ENCODE data around the gene GOLGA6L2. TPM values are rescaled to one million over a fixed set of nuclear protein-coding genes. Genes with fewer than 3 reads are reported as not detected.
"Not testable (repeated sequence)": the region's sequence is repeated elsewhere in the genome, so short reads cannot be mapped to it uniquely, and the experiment has no call there.

The GOLGA6L2 gene
- total RNA-seq, 4 donors from 2014 or later = not detected

- no peak for DNase-seq
- H3K9me3 ChIP-seq = no peaks in the 10 kb centered on the region
- H3K4me3 ChIP-seq = no peak overlapping the region
- TF ChIP-seq CTCF (IDR thresholded peaks at IDR 0.05) (no peak), POLR2A (IDR thresholded peaks at IDR 0.05) (no peak)
- H3K27me3 ChIP-seq = no peaks in the 10 kb centered on the region
- no peak overlapping the region for H3K27ac ChIP-seq
- no peaks in the 10 kb centered on the region for H3K36me3 ChIP-seq
- no peaks in the 10 kb centered on the region for H3K4me1 ChIP-seq
These were observed 30.4 kb downstream of the GOLGA6L2 start for GRCh38 chr15:23416349-23417276.

DNA sequence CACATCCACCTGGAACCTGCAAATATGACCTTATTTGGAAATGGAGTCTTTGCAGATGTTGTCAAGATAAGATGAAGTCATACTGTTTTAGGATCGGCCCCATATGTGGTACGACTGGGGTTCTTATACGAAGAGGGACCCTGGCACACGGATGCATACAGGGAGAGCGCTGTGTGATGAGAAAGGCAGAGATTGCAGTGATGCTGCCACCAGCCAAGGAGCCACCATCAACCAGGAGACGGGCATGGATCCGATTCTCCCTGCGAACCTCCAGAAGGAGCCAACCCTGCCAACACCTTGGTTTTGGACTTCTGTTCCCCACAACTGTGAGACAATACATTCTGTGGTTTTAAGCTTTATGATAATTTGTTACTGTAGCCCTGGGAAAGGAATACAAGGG is 31.2 kb downstream of the GOLGA6L2 start:
- H3K9me3 ChIP-seq, H3K27ac ChIP-seq, H3K4me3 ChIP-seq, H3K27me3 ChIP-seq, H3K4me1 ChIP-seq, H3K36me3 ChIP-seq, DNase-seq: not testable (repeated sequence)

- Histone ChIP-seq H3K9me3 (no peaks in the 10 kb centered on the region), H3K36me3 (no peaks in the 10 kb centered on the region), H3K4me3 (no peak overlapping the region), H3K4me1 (no peaks in the 10 kb centered on the region), H3K27ac (no peak overlapping the region), H3K27me3 (no peaks in the 10 kb centered on the region)
- DNase-seq = peak in 1 of 3 donors; percentile 33
- TF ChIP-seq POLR2A (IDR thresholded peaks at IDR 0.05) = no peak
- TF ChIP-seq CTCF (IDR thresholded peaks at IDR 0.05) = no peak
These were observed 31.6 kb downstream of the GOLGA6L2 start for GRCh38 chr15:23415321-23415865.

GRCh38 chr15:23412881-23413600 is 34.0 kb downstream of the GOLGA6L2 start:
- H3K9me3 ChIP-seq, H3K27ac ChIP-seq, H3K4me1 ChIP-seq, H3K36me3 ChIP-seq, H3K4me3 ChIP-seq, DNase-seq, H3K27me3 ChIP-seq: not testable (repeated sequence)

DNA sequence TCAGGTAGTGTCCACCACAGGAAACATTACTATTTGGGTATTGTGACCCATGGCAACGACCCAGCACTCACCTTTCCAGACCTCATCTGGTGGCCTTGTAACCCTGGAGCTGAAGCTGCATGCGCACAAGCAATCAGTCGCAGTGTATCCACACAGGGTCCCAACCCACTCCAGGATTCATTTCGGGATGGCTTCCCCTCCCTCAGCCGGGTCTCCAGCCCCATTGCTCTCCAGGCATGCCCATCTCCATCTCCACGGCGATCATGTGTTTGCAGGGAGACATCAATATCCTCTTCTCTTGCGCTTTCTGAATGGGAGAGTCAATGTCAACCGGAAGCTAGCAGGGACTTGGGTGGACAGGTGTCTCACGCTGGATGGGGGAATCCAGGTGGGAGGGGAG is 35.2 kb downstream of the GOLGA6L2 start:
- TF ChIP-seq POLR2A (IDR thresholded peaks at IDR 0.05) = no peak
- no peak for TF ChIP-seq CTCF (IDR thresholded peaks at IDR 0.05)
- Histone ChIP-seq H3K4me1 (no peaks in the 10 kb centered on the region), H3K36me3 (no peaks in the 10 kb centered on the region), H3K4me3 (no peak overlapping the region), H3K27me3 (no peaks in the 10 kb centered on the region), H3K9me3 (no peaks in the 10 kb centered on the region), H3K27ac (no peak overlapping the region)
- peak in 1 of 3 donors; percentile 22 for DNase-seq

GRCh38 chr15:23403550-23403949 is 43.5 kb downstream of the GOLGA6L2 start:
- Histone ChIP-seq H3K27ac (no peak overlapping the region), H3K9me3 (no peaks in the 10 kb centered on the region), H3K4me1 (no peaks in the 10 kb centered on the region), H3K36me3 (no peaks in the 10 kb centered on the region), H3K4me3 (no peak overlapping the region), H3K27me3 (no peaks in the 10 kb centered on the region)
- DNase-seq = no peak
- TF ChIP-seq CTCF (IDR thresholded peaks at IDR 0.05) (no peak), POLR2A (IDR thresholded peaks at IDR 0.05) (no peak)
